Ovary (tissue), 3 donors: Measurements from ENCODE around the gene BPIFA3.

ENCODE experiments used
- EP300 ChIP-seq: sonication (generic); formaldehyde crosslinking; IDR thresholded peaks from one replicate; pipeline ENCODE4 v1.6.1; 2017; ENCODE audit warnings: antibody characterized with exemption
- POLR2A ChIP-seq: fragments of 450-650 bp; IDR thresholded peaks from one replicate; pipeline ENCODE4 v1.6.1; 2017; ENCODE audit warnings: antibody characterized with exemption, mild to moderate bottlenecking, moderate library complexity
- TF ChIP-seq, protein P1 (sequence below), 3 donors: fragments of 450-650 bp in 2 of 3; fragments of 200-600 bp in 1 of 3; IDR thresholded peaks; one replicate each; pipeline versions ENCODE4 v1.5.1 to v1.8.0; 2016 to 2022; ENCODE audit warnings: antibody characterized with exemption in 3 of 3, mild to moderate bottlenecking in 1 of 3
- donor health status: DM: no; HTN: no; CAD: no.

DNA sequence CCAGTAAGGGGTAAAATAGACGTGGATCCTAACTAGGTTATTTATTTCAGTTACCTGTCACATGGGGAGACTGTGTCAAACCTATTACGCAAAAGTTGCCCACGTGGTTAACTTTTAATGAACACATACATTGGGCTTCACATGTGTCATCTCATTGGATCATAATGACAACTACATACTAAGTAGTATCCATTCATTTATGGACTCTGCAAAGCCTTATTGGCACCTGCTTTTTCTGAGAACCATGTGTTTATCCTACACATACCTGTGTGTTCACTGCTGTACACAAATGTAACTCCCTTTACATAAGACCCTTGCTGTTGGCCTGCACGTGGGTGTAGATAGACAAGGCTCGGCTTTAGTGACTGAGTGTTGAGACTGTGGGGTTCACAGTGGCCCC lies 23.8 kb downstream of the BPIFA3 start:
- TF ChIP-seq, protein P1, sequence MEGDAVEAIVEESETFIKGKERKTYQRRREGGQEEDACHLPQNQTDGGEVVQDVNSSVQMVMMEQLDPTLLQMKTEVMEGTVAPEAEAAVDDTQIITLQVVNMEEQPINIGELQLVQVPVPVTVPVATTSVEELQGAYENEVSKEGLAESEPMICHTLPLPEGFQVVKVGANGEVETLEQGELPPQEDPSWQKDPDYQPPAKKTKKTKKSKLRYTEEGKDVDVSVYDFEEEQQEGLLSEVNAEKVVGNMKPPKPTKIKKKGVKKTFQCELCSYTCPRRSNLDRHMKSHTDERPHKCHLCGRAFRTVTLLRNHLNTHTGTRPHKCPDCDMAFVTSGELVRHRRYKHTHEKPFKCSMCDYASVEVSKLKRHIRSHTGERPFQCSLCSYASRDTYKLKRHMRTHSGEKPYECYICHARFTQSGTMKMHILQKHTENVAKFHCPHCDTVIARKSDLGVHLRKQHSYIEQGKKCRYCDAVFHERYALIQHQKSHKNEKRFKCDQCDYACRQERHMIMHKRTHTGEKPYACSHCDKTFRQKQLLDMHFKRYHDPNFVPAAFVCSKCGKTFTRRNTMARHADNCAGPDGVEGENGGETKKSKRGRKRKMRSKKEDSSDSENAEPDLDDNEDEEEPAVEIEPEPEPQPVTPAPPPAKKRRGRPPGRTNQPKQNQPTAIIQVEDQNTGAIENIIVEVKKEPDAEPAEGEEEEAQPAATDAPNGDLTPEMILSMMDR (IDR thresholded peaks at IDR 0.05) = no peak
- TF ChIP-seq POLR2A = no peak
- no peak for TF ChIP-seq EP300
